K562 (cell line): ENCODE measurements around the gene SYF2. TPM values are rescaled to one million over a fixed set of nuclear protein-coding genes. Genes with fewer than 3 reads are reported as not detected.

Experiments used
- ATF1 ChIP-seq, 2 experiments: fragments of 450-650 bp in 1 of 2; IDR thresholded peaks; 2 replicates each; pipeline ENCODE4 v1.6.1; 2016; ENCODE audit warnings: missing compliant biosample characterization in 1 of 2, missing genetic modification characterization in 1 of 2
- BHLHE40 ChIP-seq: IDR thresholded peaks from 2 replicates; pipeline ENCODE4 v1.6.1; 2011; ENCODE audit warnings: low read length, improper control_type of control experiment
- CBX2 ChIP-seq: fragments of 200-600 bp; sonication (generic); IDR thresholded peaks from one replicate; pipeline ENCODE4 v1.6.1; 2012; ENCODE audit warnings: mild to moderate bottlenecking, low read length, inconsistent platforms; ENCODE audit not compliant: insufficient read depth, poor library complexity, severe bottlenecking
- DDX20 ChIP-seq: fragments of 450-650 bp; IDR thresholded peaks from 2 replicates; pipeline ENCODE4 v1.6.1; 2016; ENCODE audit warnings: missing genetic modification characterization, low read depth, mild to moderate bottlenecking, missing compliant biosample characterization, moderate library complexity
- HMGXB4 ChIP-seq: sonication (generic); formaldehyde crosslinking; IDR thresholded peaks from 2 replicates; pipeline ENCODE4 v1.8.1; 2023; ENCODE audit warnings: mild to moderate bottlenecking, missing genetic modification reagents
- HNRNPL ChIP-seq: fragments of 200-400 bp; formaldehyde crosslinking; IDR thresholded peaks from 2 replicates; pipeline ENCODE4 v1.6.1; 2017; ENCODE audit warnings: low read depth, mild to moderate bottlenecking, low read length
- HOXB6 ChIP-seq: fragments of 250-450 bp; sonication (Bioruptor Pico); IDR thresholded peaks from 2 replicates; pipeline ENCODE4 v1.5.1; 2022; ENCODE audit warnings: mild to moderate bottlenecking, borderline replicate concordance
- IFI16 ChIP-seq: fragments of 250-450 bp; sonication (Bioruptor Pico); IDR thresholded peaks from 2 replicates; pipeline ENCODE4 v2.1.2; 2022; ENCODE audit warnings: mild to moderate bottlenecking, inconsistent platforms
- IRF1 ChIP-seq: sonication (generic); formaldehyde crosslinking; IDR thresholded peaks from 2 replicates; pipeline ENCODE4 v1.8.0; 2022; ENCODE audit warnings: missing genetic modification reagents, mild to moderate bottlenecking, borderline replicate concordance
- KDM5B ChIP-seq: fragments of 200-600 bp; sonication (generic); IDR thresholded peaks from 2 replicates; pipeline ENCODE4 v1.6.1; 2012; ENCODE audit warnings: low read depth, mild to moderate bottlenecking, moderate library complexity, low read length, control low read depth, inconsistent platforms; ENCODE audit not compliant: insufficient replicate concordance
- MBD1 ChIP-seq: fragments of 250-450 bp; sonication (Bioruptor Pico); IDR thresholded peaks from 2 replicates; pipeline ENCODE4 v1.8.0; 2022; ENCODE audit warnings: inconsistent platforms
- NUFIP1 ChIP-seq: fragments of 450-650 bp; IDR thresholded peaks from 2 replicates; pipeline ENCODE4 v1.6.1; 2018; ENCODE audit not compliant: partially characterized antibody
- PYGO2 ChIP-seq: fragments of 450-650 bp; IDR thresholded peaks from 2 replicates; pipeline ENCODE4 v1.6.1; 2016; ENCODE audit warnings: mild to moderate bottlenecking, missing genetic modification characterization, moderate library complexity, missing compliant biosample characterization
- SMARCE1 ChIP-seq: fragments of 450-650 bp; IDR thresholded peaks from 2 replicates; pipeline ENCODE4 v1.7.1; 2016; ENCODE audit warnings: mild to moderate bottlenecking
- SRSF9 ChIP-seq: fragments of 200-400 bp; formaldehyde crosslinking; IDR thresholded peaks from 2 replicates; pipeline ENCODE4 v1.6.1; 2017; ENCODE audit warnings: low read depth, low read length, borderline replicate concordance
- ZNF146 ChIP-seq: IDR thresholded peaks from one replicate; pipeline ENCODE4 v1.6.1; 2018; ENCODE audit warnings: missing compliant biosample characterization; ENCODE audit not compliant: unreplicated experiment
- ZNF232 ChIP-seq: sonication (generic); formaldehyde crosslinking; IDR thresholded peaks from 2 replicates; pipeline ENCODE4 v1.8.0; 2022; ENCODE audit warnings: mild to moderate bottlenecking, missing genetic modification reagents
- ZNF3 ChIP-seq: fragments of 250-450 bp; sonication (Bioruptor Pico); IDR thresholded peaks from 2 replicates; pipeline ENCODE4 v1.5.0; 2021; ENCODE audit warnings: mild to moderate bottlenecking, moderate library complexity
- ZNF586 ChIP-seq: fragments of 450-650 bp; formaldehyde crosslinking; conservative IDR thresholded peaks from 2 replicates; pipeline ENCODE4 v1.4.0; 2020; ENCODE audit warnings: mild to moderate bottlenecking, moderate library complexity
- polyA plus RNA-seq, 8 experiments: library from polyadenylated mRNA; depleted of rRNA in 4 of 8; stranded (reverse) in 5 of 8; unstranded in 3 of 8; fragments of >200 nt; fragmentation: Nextera tagmentation in 2 of 8; fragmentation: Illumina TruSeq in 1 of 8; extraction: Ambion mirVana in 2 of 8; extraction: Trizol in 1 of 8; gene quantifications; 2 replicates each; pipeline versions ENCODE4 v1.2.1 to v1.2.3, GENCODE V29; 2011 to 2014; ENCODE audit warnings: inconsistent platforms in 1 of 8, missing spikeins in 1 of 8
- total RNA-seq, 7 experiments: library from RNA; depleted of rRNA in 6 of 7; stranded (reverse); fragments of >200 nt in 6 of 7; fragmentation: Illumina TruSeq in 2 of 7; extraction: Trizol in 2 of 7; gene quantifications; 2 replicates each; pipeline versions ENCODE4 v1.2.1 to v1.2.3, GENCODE V29; 2011 to 2021; ENCODE audit warnings: low replicate concordance in 1 of 7

The SYF2 gene
- total and polyA plus RNA-seq, 9 of the 15 experiments (the other 6 are each of a cell fraction or from before 2014, with no cell fraction given) = 20.9 to 69.0 (median 43.2) TPM

- TF ChIP-seq MBD1 (CRISPR knock-in tag) (no peak), IRF1 (CRISPR knock-in tag) (no peak), KDM5B (peak; percentile 79), PYGO2 (tag) (peak; percentile 39; the same call in 1 of the 2 replicates), ZNF3 (CRISPR knock-in tag) (no peak; the same call in 1 of the 2 replicates), ATF1 (CRISPR knock-in tag; IDR thresholded peaks at IDR 0.05) (no peak), ATF1 (tag; IDR thresholded peaks at IDR 0.05) (peak; percentile 69), NUFIP1 (no peak), ZNF586 (CRISPR knock-in tag) (0 out of 2 replicates have a peak, but pooled peaks have one; percentile 0), HOXB6 (CRISPR knock-in tag) (no peak), IFI16 (CRISPR knock-in tag) (no peak), ZNF232 (no peak), HMGXB4 (no peak), ZNF146 (CRISPR knock-in tag) (no peak), DDX20 (peak; percentile 81; the same call in 1 of the 2 replicates), SRSF9 (no peak), BHLHE40 (peak; percentile 94), SMARCE1 (peak; percentile 84), CBX2 (no peak), HNRNPL (no peak)
These were observed 823 bp upstream of the SYF2 start (continued) for GRCh38 chr1:25232866-25233784.
